GM23338 (cell line): Measurements from ENCODE around the gene INTS6.

ENCODE experiments used
- CREB1 ChIP-seq: fragments of 250-450 bp; sonication (Bioruptor Pico); IDR thresholded peaks from 2 replicates; pipeline ENCODE4 v1.5.0; 2020; ENCODE audit warnings: low read depth, mild to moderate bottlenecking, moderate library complexity
- CTCF ChIP-seq, 2 experiments: fragments of 200-600 bp in 1 of 2; sonication (generic) in 1 of 2; conservative IDR thresholded peaks; 2 replicates each; pipeline versions ENCODE4 v1.5.1 to v1.6.1; 2016 to 2017; ENCODE audit warnings: antibody characterized with exemption in 2 of 2, low read depth in 2 of 2, mild to moderate bottlenecking in 2 of 2, moderate library complexity in 1 of 2
- ETS1 ChIP-seq: IDR thresholded peaks from 2 replicates; pipeline ENCODE4 v1.6.1; 2016; ENCODE audit warnings: antibody characterized with exemption
- EZH2 ChIP-seq: fragments of 200-600 bp; sonication (generic); IDR thresholded peaks from one replicate; pipeline ENCODE4 v1.8.0; 2017; ENCODE audit warnings: antibody characterized with exemption, mild to moderate bottlenecking, low read depth; ENCODE audit not compliant: unreplicated experiment
- EZH2phosphoT487 ChIP-seq: fragments of 200-600 bp; sonication (generic); IDR thresholded peaks from one replicate; pipeline ENCODE4 v1.8.1; 2018; ENCODE audit warnings: antibody characterized with exemption; ENCODE audit not compliant: unreplicated experiment
- NANOG ChIP-seq: IDR thresholded peaks from 2 replicates; pipeline ENCODE4 v1.6.1; 2016; ENCODE audit warnings: antibody characterized with exemption, borderline replicate concordance
- POLR2AphosphoS5 ChIP-seq: IDR thresholded peaks from 2 replicates; pipeline ENCODE4 v1.6.1; 2016; ENCODE audit warnings: antibody characterized with exemption, low read depth
- REST ChIP-seq: IDR thresholded peaks from one replicate; pipeline ENCODE4 v1.6.1; 2018; ENCODE audit warnings: antibody characterized with exemption; ENCODE audit not compliant: unreplicated experiment
- ZNF331 ChIP-seq: fragments of 250-450 bp; sonication (Bioruptor Pico); IDR thresholded peaks from 2 replicates; pipeline ENCODE4 v1.5.0; 2020; ENCODE audit warnings: low read depth, mild to moderate bottlenecking, moderate library complexity
- ZNF462 ChIP-seq: fragments of 250-450 bp; sonication (Bioruptor Pico); IDR thresholded peaks from 2 replicates; pipeline ENCODE4 v1.5.0; 2020; ENCODE audit warnings: mild to moderate bottlenecking, moderate library complexity

GRCh38 chr13:51371768-51372399, 81.0 kb downstream of the INTS6 start:
- TF ChIP-seq CTCF (conservative IDR thresholded peaks at IDR 0.05; ENCODE audit: low read depth in 2 of 2) (no peak), POLR2AphosphoS5 (no peak), EZH2phosphoT487 (no peak), REST (no peak), ZNF331 (CRISPR knock-in tag) (no peak), EZH2 (no peak), CREB1 (CRISPR knock-in tag) (no peak), NANOG (no peak), ZNF462 (CRISPR knock-in tag) (no peak), ETS1 (no peak)
